ENCODE data around the gene ACO1.

The ACO1 gene

DNA sequence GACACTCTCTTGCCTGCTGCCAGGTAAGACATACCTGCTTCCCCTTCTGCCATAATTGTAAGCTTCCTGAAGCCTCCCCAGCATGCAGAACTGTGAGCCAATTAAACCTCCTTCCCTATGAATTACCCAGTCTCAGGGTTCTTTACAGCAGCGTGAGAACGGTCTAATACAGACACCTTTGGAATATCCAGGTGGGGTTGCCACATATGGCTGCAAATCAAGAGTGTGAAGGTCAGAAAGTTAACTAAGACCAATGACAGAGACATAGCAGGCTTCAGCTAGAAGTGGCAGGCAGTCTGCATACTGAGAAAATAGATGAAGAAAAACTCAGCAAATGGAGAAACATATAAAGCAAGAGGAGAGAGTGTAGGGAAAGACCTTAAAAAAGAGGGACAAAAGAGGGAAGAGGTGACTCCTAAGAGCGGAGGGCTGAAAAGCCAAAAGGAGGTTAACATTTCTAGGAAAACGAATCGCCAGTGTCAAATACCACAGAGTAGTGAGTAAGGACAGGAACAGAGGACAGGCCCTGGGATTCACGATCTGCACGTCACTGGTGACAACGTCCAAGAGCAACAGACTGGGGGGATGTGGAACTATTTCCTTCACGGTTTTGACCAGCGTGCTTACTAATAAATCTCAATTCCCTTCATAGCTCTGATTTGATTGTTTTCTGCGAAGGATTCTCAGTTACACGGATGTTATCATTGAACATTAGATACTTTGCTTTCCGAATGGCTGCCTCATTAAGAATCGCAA, 1.7 kb upstream of the ACO1 start:
- DNase-seq, result no peak

DNA sequence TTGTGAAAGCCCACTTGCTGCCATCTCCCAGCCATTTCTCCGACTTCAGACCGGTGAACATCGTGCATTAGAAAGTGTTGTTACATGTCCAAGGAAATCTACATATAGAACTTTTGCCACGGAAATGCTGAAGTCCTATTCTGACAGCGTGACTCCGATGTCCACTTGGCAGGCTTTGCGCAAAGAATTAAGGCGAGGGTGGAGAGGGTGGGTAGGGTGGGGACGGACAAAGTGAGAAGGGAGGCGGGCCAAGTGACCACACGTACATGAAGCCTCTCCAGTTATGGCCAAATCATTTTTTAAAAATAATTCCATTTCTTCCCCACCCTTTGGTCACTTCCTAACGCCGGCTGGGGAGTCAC, 460 bp upstream of the ACO1 start:
- no peak for DNase-seq

DNA sequence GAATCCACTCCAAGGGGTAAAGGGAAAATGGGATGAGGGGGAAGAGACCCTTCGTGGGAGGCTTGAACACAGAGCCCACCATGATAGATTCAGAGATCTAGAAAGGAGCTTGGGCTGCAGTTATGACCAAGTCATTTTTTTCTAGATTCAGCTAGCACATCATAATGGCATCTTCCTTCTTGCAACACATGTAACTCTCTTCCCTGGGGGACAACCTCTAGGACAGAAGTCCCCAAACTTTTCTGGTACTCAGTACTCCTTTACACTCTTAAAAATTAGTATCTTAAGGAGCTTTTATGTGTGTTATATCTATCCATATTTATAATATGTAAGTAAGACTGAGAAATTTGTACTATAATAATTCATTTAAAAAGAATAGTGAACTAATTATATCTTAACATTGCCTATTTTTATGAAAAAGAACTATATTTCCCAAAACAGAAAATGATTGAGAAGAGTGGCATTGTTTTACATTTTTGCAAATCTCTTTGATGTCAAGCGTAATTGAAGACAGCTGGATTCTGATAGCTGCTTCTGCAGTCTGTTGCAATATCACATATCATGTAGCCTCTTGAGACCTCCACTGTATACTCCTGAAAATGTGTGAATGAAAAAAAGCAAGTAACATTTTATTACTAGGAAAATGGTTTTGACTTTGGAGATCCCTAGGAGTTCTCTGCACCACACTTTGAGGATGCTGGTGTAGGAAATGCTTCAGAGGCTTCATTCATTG, 875 bp downstream of the ACO1 start:
- DNase-seq, result no peak

DNA sequence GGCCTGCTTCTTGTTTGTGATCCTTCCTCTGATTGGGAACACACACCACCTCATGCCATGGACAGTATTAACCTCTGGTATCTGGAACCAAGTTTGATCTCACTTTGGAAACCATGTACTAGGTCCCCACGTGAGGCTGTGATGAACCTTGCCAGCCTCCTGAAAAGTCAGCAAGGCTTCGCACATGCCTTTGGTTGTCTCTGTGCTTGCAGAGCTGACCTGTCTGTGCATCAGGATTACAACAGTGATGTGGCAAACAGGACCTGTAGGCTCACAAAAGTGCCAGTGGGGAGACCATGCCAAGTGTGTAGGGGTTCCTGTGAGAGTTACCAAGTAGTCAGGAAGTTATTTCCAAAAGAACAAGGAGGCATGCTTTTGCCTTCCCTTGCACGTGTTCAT, 1.4 kb downstream of the ACO1 start:
- no peak for DNase-seq

GRCh38 chr9:32387256-32387655, 2.8 kb downstream of the ACO1 start:
- DNase-seq, result no peak

DNA sequence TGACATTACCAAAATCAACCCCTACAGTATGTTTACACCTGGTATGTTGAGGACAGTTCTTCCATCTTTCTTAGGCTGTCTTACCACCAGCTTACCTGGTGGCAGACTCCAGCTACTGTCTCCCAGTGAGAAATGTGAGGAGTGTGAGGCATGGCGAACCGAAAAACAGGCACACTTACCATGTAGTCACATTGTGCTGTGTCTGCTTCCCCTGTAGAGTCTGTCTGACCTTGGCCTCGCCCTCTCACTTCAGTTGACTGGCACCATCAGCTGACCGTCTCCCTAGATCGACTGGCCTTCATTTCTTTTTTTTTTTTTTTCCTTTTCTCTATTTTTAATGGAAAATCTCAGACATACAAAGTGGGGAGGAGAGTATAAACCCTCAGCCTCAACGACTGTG, 4.9 kb downstream of the ACO1 start:
- DNase-seq, result no peak

- no peak for DNase-seq
Observed at GRCh38 chr9:32393911-32394310, 9.5 kb downstream of the ACO1 start.

DNA sequence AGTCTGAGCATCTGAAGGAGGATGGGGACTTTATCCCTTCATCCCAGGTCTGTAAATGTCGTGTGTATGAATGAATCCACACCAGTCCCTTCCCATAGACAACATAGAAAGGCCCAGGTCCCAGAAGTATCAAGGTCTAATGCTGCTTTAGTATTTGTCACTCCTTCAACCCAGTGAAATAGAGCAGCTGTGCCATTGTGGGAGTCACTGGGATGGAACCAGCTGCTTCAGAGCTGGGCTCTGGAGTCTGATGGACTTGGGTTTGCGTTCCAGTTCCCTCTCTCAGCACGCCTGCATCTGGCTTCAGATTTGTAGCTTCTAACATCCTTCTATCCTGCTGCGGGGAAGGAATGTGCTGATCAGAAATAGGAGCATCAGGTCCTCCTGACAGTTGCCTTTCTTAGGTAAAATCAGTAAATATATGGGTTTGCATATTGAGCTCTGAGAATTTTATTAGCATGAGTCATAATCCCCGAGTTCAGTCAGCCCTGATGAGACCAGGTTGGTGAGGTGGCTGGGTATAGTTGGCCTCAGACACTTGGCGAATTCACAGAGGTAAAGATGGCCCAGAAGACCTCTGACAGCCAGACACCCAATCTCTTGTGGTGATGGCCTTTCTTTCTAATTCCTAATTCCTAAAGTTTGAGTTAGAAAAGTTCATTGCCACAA, 10.1 kb downstream of the ACO1 start:
- no peak for DNase-seq

GRCh38 chr9:32395510-32396216, 11.2 kb downstream of the ACO1 start:
- DNase-seq, result no peak

DNA sequence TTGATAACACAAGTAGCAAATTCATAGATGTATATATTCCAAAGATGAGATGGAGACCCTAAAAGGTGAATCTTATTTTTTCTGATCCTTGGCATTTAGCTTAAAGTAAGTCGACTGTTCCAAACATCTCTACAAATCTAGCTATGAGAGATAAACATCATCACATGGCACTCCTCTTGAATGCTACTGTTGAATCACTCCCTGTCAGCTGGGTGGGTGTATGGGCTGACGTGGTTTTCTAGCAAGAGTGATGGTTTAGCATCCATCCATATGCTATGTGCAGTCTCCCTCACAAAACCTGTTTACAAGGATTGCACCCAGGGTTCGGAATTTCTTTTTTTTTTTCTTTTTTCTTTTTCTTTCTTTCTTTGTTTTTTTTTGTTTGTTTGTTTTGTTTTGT, 13.8 kb downstream of the ACO1 start:
- no peak for DNase-seq

- DNase-seq, result no peak
Observed at GRCh38 chr9:32399110-32399815, 14.8 kb downstream of the ACO1 start.

DNA sequence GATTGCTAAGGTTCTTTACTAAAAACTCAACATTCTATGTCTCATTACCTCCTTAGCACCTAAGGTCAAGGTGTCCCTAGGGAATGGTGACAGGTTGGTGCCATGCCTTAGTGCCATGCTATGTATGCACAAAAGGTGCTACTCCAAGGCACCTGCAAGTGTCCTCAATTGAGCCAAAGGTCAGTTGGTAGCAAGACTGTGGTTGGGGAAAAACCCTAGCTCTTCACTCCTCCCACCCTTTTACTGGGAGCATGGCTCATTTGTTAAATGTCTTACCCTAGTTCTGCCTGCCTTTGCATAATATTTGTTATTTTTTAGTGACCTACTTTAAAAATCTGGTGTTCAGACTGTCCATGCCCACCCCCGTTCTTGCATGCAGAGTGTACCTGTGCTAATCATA, 17.0 kb downstream of the ACO1 start:
- no peak for DNase-seq

DNA sequence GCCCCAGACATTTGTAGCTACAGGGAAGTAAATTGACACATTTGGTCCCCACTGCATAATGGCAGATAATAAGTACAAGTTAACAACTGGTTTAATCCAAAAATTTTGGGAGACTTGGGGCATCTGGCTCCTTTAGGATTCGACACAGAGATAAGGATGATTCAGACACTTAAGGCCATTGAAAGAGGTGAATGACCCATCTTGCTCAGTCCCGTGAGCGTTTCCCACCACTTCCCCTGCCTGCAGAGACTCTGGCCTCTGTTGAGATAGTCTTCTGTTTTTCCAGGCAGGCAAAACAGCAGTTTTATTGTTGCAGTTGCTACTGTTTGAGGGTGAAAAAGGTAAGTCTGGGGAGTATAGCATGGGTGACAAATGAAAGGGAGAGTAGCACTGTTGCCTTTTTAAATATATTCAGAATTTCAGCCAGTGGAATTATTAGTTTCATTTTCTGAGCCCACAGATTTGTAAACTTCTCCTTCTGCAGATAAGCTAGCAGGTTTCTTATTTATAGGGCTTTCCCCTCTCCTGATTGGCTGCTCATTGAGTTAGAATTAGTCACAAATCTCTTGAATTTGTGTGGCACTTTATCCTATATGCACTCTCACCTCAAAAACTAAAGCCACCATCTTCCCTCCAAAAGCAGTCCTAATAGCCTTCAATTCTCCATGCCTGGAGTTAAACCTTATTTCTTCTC, 19.3 kb downstream of the ACO1 start:
- DNase-seq, result no peak

GRCh38 chr9:32404402-32404801, 20.0 kb downstream of the ACO1 start:
- no peak for DNase-seq

- DNase-seq, result no peak
Observed at GRCh38 chr9:32404856-32405255, 20.4 kb downstream of the ACO1 start.

DNA sequence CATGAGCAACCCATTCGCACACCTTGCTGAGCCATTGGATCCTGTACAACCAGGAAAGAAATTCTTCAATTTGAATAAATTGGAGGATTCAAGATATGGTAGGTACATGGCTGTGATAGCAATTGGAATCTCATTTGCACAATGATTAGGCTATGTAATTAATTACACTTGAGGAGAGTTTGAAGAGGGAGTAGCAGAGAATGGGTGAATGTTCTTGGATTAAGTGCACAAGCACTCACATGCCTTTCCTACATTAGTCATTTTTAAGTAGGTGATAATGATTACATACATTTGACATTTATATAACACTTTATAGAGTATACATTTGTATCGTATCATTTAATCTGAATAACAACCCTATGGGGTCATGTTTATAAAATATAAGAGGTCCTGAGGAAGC, 21.1 kb downstream of the ACO1 start:
- no peak for DNase-seq

DNA sequence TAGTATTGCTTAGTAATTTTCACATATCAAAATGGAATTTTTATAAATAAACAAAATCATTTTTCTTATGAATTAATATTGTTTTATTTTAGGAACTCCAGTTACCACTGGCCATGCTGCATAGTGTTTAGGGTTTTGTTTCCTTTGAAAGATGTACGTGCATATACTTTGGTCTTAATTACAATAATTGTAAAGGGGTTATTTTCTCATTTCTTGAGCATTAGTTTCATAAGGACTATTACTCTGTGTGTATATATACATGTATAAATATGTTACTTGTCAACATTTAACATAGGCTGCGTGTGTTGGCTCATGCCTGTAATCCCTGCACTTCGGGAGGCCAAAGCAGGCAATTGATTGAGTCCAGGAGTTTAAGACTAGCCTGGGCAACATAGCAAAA, 21.6 kb downstream of the ACO1 start:
- no peak for DNase-seq

DNA sequence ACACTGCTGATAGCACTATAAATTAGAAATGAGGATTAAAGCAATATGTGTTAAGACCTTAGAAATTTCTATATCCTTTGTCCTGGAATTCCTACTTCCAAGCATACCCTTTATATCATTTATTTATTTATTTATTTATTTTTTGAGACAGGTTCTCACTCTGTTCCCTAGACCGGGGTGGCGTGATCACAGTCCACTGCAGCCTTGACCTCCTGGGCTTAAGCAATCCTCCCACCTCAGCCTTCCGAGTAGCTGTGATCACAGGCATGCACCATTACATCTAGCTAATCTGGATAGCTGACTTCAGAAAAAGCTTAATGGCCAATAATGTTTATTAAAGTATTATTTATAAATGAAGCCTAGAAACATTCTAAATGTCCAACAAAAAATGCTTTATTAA, 27.3 kb downstream of the ACO1 start:
- DNase-seq, result no peak

- no peak for DNase-seq
Observed at GRCh38 chr9:32412440-32412839, 28.0 kb downstream of the ACO1 start.

DNA sequence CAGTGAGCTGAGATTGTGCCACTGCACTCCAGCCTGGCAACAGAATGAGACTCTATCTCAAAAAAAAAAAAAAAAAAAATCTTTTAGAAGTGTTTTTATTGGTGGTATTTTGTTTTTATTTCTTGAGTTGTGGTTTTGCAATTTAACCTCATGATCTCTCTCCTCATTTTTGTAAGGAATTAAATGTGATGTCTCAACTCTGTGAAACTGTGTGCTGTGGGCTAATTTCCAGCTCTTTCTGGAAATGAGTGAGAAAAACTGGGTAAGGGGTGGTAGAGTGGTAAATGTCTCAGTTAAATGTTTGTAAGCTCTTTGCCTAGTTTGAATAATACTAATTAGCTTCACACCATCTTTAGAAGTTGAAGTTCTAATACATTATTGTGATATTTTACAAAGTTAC, 29.0 kb downstream of the ACO1 start:
- no peak for DNase-seq

GRCh38 chr9:32414856-32415255, 30.4 kb downstream of the ACO1 start:
- DNase-seq, result no peak

DNA sequence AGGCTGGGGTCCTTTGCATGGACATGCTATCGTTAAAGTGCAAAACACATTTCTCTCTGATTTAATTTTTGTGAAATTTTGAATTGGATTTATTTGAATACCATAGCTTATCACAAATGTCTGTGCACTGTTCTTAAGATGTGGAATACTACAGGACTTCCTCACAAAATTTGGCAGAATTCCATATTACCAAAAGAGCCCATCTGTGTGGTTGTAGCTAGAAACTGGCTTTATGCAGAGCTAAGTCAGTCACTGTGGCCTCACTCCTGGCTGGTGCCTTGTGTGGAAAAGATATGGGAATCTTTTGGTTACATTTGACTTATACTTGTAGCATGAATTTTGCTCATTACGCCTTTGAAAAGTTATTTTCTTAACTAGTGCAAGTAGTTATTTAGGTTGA, 35.5 kb downstream of the ACO1 start:
- no peak for DNase-seq
